Common myeloid progenitor, CD34-positive (primary cell): ENCODE results near the gene ZNF629.

Experiments used
- CTCF ChIA-PET: fragments of 350-600 bp; sonication (Branson Sonifier 250); formaldehyde crosslinking; loops from one replicate; lab custom pipeline; 2021; ENCODE audit warnings: antibody characterized with exemption; lab: Charles Lee
- POLR2A ChIA-PET: fragments of 350-600 bp; sonication (Branson Sonifier 250); formaldehyde crosslinking; loops from one replicate; lab custom pipeline; 2021; ENCODE audit warnings: antibody characterized with exemption; lab: Charles Lee
- DNase-seq, 3 donors: peaks; one replicate each; pipeline versions ENCODE4 v3.0.0 to v3.0.0-alpha.2; 2013
- H3K27ac ChIP-seq, 2 experiments: 1 replicate in 1 of 2; 2 replicates in 1 of 2; pipeline ENCODE4 v1.7.0; 2013; ENCODE audit warnings: inconsistent platforms in 2 of 2, low read length in 2 of 2, mild to moderate bottlenecking in 2 of 2, low read depth in 1 of 2, moderate library complexity in 1 of 2; ENCODE audit not compliant: severe bottlenecking in 2 of 2, insufficient read depth in 1 of 2, poor library complexity in 1 of 2
- H3K27me3 ChIP-seq, 5 experiments: replicated peaks in 2 of 5; 1 replicate in 3 of 5; 2 replicates in 2 of 5; pipeline versions ENCODE4 v1.6.1 to v1.7.0; 2013; ENCODE audit warnings: low read length in 4 of 5, mild to moderate bottlenecking in 2 of 5, moderate library complexity in 2 of 5, inconsistent platforms in 1 of 5; ENCODE audit not compliant: insufficient read depth in 5 of 5, control insufficient read depth in 4 of 5
- H3K36me3 ChIP-seq, 4 experiments: 1 replicate in 2 of 4; 2 replicates in 2 of 4; pipeline versions ENCODE4 v1.6.1 to v1.7.0; 2013; ENCODE audit warnings: low read length in 3 of 4, control low read depth in 1 of 4, mild to moderate bottlenecking in 1 of 4; ENCODE audit not compliant: control insufficient read depth in 4 of 4, insufficient read depth in 4 of 4
- H3K4me1 ChIP-seq, 4 experiments: 1 replicate in 3 of 4; 2 replicates in 1 of 4; pipeline versions ENCODE4 v1.6.1 to v1.7.1; 2013; ENCODE audit warnings: low read length in 3 of 4, mild to moderate bottlenecking in 3 of 4, control low read depth in 1 of 4, inconsistent platforms in 1 of 4, moderate library complexity in 1 of 4; ENCODE audit not compliant: control insufficient read depth in 4 of 4, insufficient read depth in 4 of 4; ENCODE audit errors: control extremely low read depth in 1 of 4
- H3K4me3 ChIP-seq, 7 experiments: 1 replicate in 4 of 7; 2 replicates in 3 of 7; pipeline versions ENCODE4 v1.5.1 to v1.7.0; 2013; ENCODE audit warnings: mild to moderate bottlenecking in 7 of 7, low read length in 6 of 7, moderate library complexity in 6 of 7, inconsistent platforms in 2 of 7, low read depth in 2 of 7, control low read depth in 1 of 7; ENCODE audit not compliant: insufficient read depth in 4 of 7, control insufficient read depth in 1 of 7; ENCODE audit errors: extremely low read depth in 1 of 7
- H3K9me3 ChIP-seq, 5 experiments: 1 replicate in 4 of 5; 2 replicates in 1 of 5; pipeline versions ENCODE4 v1.6.1 to v1.7.1; 2013; ENCODE audit warnings: low read length in 4 of 5, mild to moderate bottlenecking in 2 of 5, inconsistent platforms in 1 of 5, low read depth in 1 of 5, moderate library complexity in 1 of 5; ENCODE audit not compliant: control insufficient read depth in 4 of 5, insufficient read depth in 2 of 5; ENCODE audit errors: control extremely low read depth in 1 of 5
- WGBS: methylation state at CpG from one replicate; pipeline ENCODE4 v1.1.5; 2013; ENCODE audit not compliant: insufficient coverage; 5-methylcytosine and 5-hydroxymethylcytosine counted together

ZNF629 gene

GRCh38 chr16:30758988-30759491, 28.0 kb downstream of the ZNF629 start:
- H3K4me1 ChIP-seq = peaks cover 11 to 53% (median 47%) of the 10 kb centered on the region in 4 experiments
- peaks cover 3 to 54% (median 33%) of the 10 kb centered on the region in 4 experiments for H3K36me3 ChIP-seq
- H3K4me3 ChIP-seq = peak overlapping the region in 6 of 7 experiments; percentile 4 to 33 (median 18)
- ChIA-PET CTCF (interaction anchor here (0.8 to 1.8 kb wide), 5 partner anchors 9 to 183 kb away, joined by 3 to 4 read pairs (median 4); no protein-coding TSS in a partner anchor), POLR2A (interaction anchor here (0.6 to 2.2 kb wide), 2 partner anchors 11 to 44 kb away, joined by 3 to 7 read pairs; partner anchors contain the start of gene PHKG2)
- no peaks in the 10 kb centered on the region for H3K27me3 ChIP-seq
- DNase-seq = peak; percentile 30 to 78 (median 76)
- H3K9me3 ChIP-seq = no peaks in the 10 kb centered on the region
- WGBS = 40% methylated on average over 10 of the region's 10 CpGs
- peak overlapping the region; percentile 62 to 75 for H3K27ac ChIP-seq

- H3K27ac ChIP-seq = peak overlapping the region in 1 of 2 experiments; percentile 11
- H3K36me3 ChIP-seq = peaks cover 6 to 60% (median 39%) of the 10 kb centered on the region in 4 experiments
- ChIA-PET POLR2A (no interaction called here), CTCF (no interaction called here)
- H3K4me3 ChIP-seq = no peak overlapping the region
- H3K27me3 ChIP-seq = no peaks in the 10 kb centered on the region
- 100% methylated on average over 3 of the region's 7 CpGs for WGBS
- H3K4me1 ChIP-seq = peaks cover 8 to 40% (median 35%) of the 10 kb centered on the region in 4 experiments
- no peaks in the 10 kb centered on the region for H3K9me3 ChIP-seq
- DNase-seq = no peak
These were observed 29.7 kb downstream of the ZNF629 start for GRCh38 chr16:30757316-30757715.

GRCh38 chr16:30756781-30757100, 30.3 kb downstream of the ZNF629 start:
- no peaks in the 10 kb centered on the region for H3K9me3 ChIP-seq
- H3K27me3 ChIP-seq = no peaks in the 10 kb centered on the region
- ChIA-PET CTCF (no interaction called here), POLR2A (no interaction called here)
- peaks cover 8 to 39% (median 34%) of the 10 kb centered on the region in 4 experiments for H3K4me1 ChIP-seq
- H3K4me3 ChIP-seq = no peak overlapping the region
- DNase-seq = no peak
- no peak overlapping the region for H3K27ac ChIP-seq
- H3K36me3 ChIP-seq = peaks cover 6 to 64% (median 39%) of the 10 kb centered on the region in 4 experiments
- WGBS = 95% methylated on average over 8 of the region's 13 CpGs

- ChIA-PET POLR2A (no interaction called here), CTCF (no interaction called here)
- Histone ChIP-seq H3K27ac (no peak overlapping the region), H3K36me3 (peaks cover 8 to 69% (median 44%) of the 10 kb centered on the region in 4 experiments), H3K4me1 (peaks cover 8 to 34% (median 29%) of the 10 kb centered on the region in 4 experiments), H3K27me3 (no peaks in the 10 kb centered on the region), H3K4me3 (no peak overlapping the region), H3K9me3 (no peaks in the 10 kb centered on the region)
- 96% methylated on average over 20 of the region's 20 CpGs for WGBS
- DNase-seq = no peak
These were observed 30.8 kb downstream of the ZNF629 start for GRCh38 chr16:30755955-30756780.

GRCh38 chr16:30753596-30753995, 33.4 kb downstream of the ZNF629 start:
- ChIA-PET POLR2A (no interaction called here), CTCF (interaction anchor here (0.6 to 0.9 kb wide), 2 partner anchors 38 to 40 kb away, joined by 3 to 5 read pairs; no protein-coding TSS in a partner anchor)
- Histone ChIP-seq H3K36me3 (peaks cover 10 to 72% (median 49%) of the 10 kb centered on the region in 4 experiments), H3K27ac (no peak overlapping the region), H3K9me3 (no peaks in the 10 kb centered on the region), H3K4me1 (peaks cover 0 to 13% (median 11%) of the 10 kb centered on the region in 4 experiments), H3K4me3 (no peak overlapping the region), H3K27me3 (no peaks in the 10 kb centered on the region)
- WGBS = 94% methylated on average over 4 of the region's 4 CpGs
- DNase-seq = no peak

- H3K27me3 ChIP-seq = no peaks in the 10 kb centered on the region
- no peak for DNase-seq
- WGBS = 96% methylated on average over 20 of the region's 20 CpGs
- no peak overlapping the region for H3K27ac ChIP-seq
- H3K36me3 ChIP-seq = peaks cover 10 to 53% (median 37%) of the 10 kb centered on the region in 4 experiments
- H3K4me3 ChIP-seq = no peak overlapping the region
- H3K9me3 ChIP-seq = no peaks in the 10 kb centered on the region
- ChIA-PET CTCF (interaction anchor here (0.6 to 1.7 kb wide), 5 partner anchors 8 to 23 kb away, joined by 3 to 5 read pairs (median 4); partner anchors contain the start of gene CFAP119), POLR2A (no interaction called here)
- peaks cover 3 to 13% (median 6%) of the 10 kb centered on the region in 4 experiments for H3K4me1 ChIP-seq
These were observed 36.0 kb downstream of the ZNF629 start for GRCh38 chr16:30750876-30751465.
